Astrocyte of the spinal cord (primary cell): Measurements from ENCODE around the gene CCRL2.
"Not testable (repeated sequence)": the region's sequence is repeated elsewhere in the genome, so short reads cannot be mapped to it uniquely, and the experiment has no call there.

Source experiments
- DNase-seq: peaks from one replicate; pipeline ENCODE4 v3.0.0; 2011; ENCODE audit warnings: low read depth, low spot score
- H3K4me3 ChIP-seq: 2 replicates; pipeline ENCODE4 v1.5.1; 2011; ENCODE audit warnings: low read depth, mild to moderate bottlenecking, low read length, moderate library complexity
- in situ Hi-C: cut with HindIII; loops from 2 replicates; pipeline ENCODE4 v1.10.0; 2017; ENCODE audit warnings: low sequenced_read_pairs
- TF ChIP-seq, protein P1 (sequence below): IDR thresholded peaks from 2 replicates; pipeline ENCODE4 v1.5.1; 2012; ENCODE audit warnings: low read depth, mild to moderate bottlenecking, low read length, inconsistent platforms

The CCRL2 gene

GRCh38 chr3:46399098-46399497 lies 8.0 kb upstream of the CCRL2 start:
- TF ChIP-seq, protein P1, sequence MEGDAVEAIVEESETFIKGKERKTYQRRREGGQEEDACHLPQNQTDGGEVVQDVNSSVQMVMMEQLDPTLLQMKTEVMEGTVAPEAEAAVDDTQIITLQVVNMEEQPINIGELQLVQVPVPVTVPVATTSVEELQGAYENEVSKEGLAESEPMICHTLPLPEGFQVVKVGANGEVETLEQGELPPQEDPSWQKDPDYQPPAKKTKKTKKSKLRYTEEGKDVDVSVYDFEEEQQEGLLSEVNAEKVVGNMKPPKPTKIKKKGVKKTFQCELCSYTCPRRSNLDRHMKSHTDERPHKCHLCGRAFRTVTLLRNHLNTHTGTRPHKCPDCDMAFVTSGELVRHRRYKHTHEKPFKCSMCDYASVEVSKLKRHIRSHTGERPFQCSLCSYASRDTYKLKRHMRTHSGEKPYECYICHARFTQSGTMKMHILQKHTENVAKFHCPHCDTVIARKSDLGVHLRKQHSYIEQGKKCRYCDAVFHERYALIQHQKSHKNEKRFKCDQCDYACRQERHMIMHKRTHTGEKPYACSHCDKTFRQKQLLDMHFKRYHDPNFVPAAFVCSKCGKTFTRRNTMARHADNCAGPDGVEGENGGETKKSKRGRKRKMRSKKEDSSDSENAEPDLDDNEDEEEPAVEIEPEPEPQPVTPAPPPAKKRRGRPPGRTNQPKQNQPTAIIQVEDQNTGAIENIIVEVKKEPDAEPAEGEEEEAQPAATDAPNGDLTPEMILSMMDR: no peak
- in situ Hi-C loops: no loop called here
- no peak for DNase-seq
- no peak overlapping the region for H3K4me3 ChIP-seq

- in situ Hi-C loops: no loop called here
- H3K4me3 ChIP-seq: no peak overlapping the region
- TF ChIP-seq, protein P1: no peak
- no peak for DNase-seq
Observed at GRCh38 chr3:46399557-46399956, 7.5 kb upstream of the CCRL2 start.

- DNase-seq: peak; percentile 22
- no peak overlapping the region for H3K4me3 ChIP-seq
- in situ Hi-C loops: no loop called here
- TF ChIP-seq, protein P1: no peak
Observed at GRCh38 chr3:46400000-46400734, 6.9 kb upstream of the CCRL2 start.

DNA sequence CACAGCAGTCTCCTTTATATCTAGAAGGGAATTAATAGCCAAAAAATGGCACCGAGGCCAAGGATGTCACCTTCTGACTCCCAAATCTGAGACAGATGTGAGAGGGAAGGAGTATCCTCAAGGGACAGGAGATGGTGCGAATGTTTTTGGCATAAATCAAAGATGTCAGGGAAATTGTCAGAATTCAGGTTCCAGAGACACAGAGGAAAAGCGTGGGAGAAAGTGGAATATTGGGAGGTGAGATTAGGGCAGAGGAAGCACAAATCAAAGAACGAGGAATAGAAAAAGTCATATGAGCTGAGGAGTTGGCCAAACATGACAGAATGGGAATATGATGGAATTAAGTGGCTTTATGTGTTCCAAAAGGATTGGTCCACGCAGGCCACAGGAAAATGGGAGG lies 6.2 kb upstream of the CCRL2 start:
- no peak for DNase-seq
- in situ Hi-C loops: no loop called here
- no peak overlapping the region for H3K4me3 ChIP-seq
- TF ChIP-seq, protein P1: no peak

DNA sequence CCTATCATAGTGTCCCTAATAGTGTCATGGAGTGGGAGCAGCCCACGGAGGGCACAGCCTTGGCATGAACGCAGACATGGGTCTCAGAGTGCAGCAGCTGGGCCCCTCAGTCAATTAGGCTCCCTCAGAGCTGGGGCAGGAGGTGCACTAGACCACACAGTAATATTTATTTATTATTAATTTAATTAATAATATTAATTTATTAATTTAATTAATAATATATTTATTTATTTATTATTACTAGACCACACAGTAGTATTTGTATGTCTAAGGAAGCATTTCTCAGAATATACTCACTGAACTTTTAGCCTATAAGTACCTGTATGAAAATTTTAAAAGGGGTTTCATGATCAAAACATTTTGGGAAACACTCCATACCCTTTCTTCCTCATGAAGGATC lies 5.5 kb upstream of the CCRL2 start:
- in situ Hi-C loops: no loop called here
- TF ChIP-seq, protein P1: no peak
- no peak overlapping the region for H3K4me3 ChIP-seq
- DNase-seq: no peak

DNA sequence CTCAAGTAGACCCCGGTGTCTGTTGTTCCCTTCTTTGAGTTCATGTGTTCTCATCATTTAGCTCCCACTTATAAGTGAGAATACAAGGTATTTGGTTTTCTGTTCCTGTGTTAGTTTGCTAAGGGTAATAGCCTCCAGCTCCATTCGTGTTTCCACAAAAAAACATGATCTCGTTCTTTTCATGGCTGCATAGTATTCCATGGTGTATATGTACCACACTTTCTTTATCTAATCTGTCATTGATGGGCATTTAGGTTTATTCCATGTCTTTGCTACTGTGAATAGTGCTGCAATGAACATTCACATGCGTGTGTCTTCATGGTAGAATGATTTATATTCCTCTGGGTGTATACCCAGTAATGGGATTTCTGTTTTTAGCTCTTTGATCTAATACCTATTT lies 4.2 kb upstream of the CCRL2 start:
- H3K4me3 ChIP-seq, DNase-seq, in situ Hi-C loops: not testable (repeated sequence)

GRCh38 chr3:46405301-46406019 lies 1.6 kb upstream of the CCRL2 start:
- TF ChIP-seq, protein P1: no peak
- no peak overlapping the region for H3K4me3 ChIP-seq
- no peak for DNase-seq
- in situ Hi-C loops: no loop called here
